ENCODE measurements around the gene PRKAG2. TPM values are rescaled to one million over a fixed set of nuclear protein-coding genes. Genes with fewer than 3 reads are reported as not detected.

PRKAG2 gene
- total RNA-seq, 4 donors from 2014 or later, result 38.8 to 94.4 (median 73.2) TPM

GRCh38 chr7:151611041-151611440 is 265.9 kb downstream of the PRKAG2 start:
- TF ChIP-seq POLR2A (IDR thresholded peaks at IDR 0.05) (no peak), CTCF (IDR thresholded peaks at IDR 0.05) (no peak)

GRCh38 chr7:151608031-151608551 is 268.8 kb downstream of the PRKAG2 start:
- Histone ChIP-seq H3K27ac (peak overlapping the region in 3 of 4 donors; percentile 64 to 89 (median 83)), H3K9me3 (no peaks in the 10 kb centered on the region), H3K4me1 (peaks cover 0 to 8% (median 0%) of the 10 kb centered on the region in 4 donors), H3K4me3 (no peak overlapping the region), H3K36me3 (peaks cover 0 to 22% (median 0%) of the 10 kb centered on the region in 3 donors), H3K27me3 (no peaks in the 10 kb centered on the region)
- TF ChIP-seq POLR2A (IDR thresholded peaks at IDR 0.05) (peak in 1 of 2 donors; percentile 38), CTCF (IDR thresholded peaks at IDR 0.05) (peak in 2 of 6 experiments; percentile 13 to 14)
- DNase-seq, result peak in 2 of 3 donors; percentile 81

More at GRCh38 chr7:151611041-151611440, 265.9 kb downstream of the PRKAG2 start:
- no peak overlapping the region for H3K4me3 ChIP-seq
- peaks cover 0 to 9% (median 0%) of the 10 kb centered on the region in 3 donors for H3K36me3 ChIP-seq
- peaks cover 0 to 13% (median 0%) of the 10 kb centered on the region in 4 donors for H3K4me1 ChIP-seq
- H3K27ac ChIP-seq, result no peak overlapping the region
- H3K27me3 ChIP-seq, result no peaks in the 10 kb centered on the region
- H3K9me3 ChIP-seq, result no peaks in the 10 kb centered on the region
- DNase-seq, result no peak

GRCh38 chr7:151607464-151607867 is 269.4 kb downstream of the PRKAG2 start:
- Histone ChIP-seq H3K4me3 (no peak overlapping the region), H3K4me1 (peaks cover 0 to 8% (median 0%) of the 10 kb centered on the region in 4 donors), H3K27me3 (no peaks in the 10 kb centered on the region), H3K27ac (peak overlapping the region in 3 of 4 donors; percentile 64 to 89 (median 83)), H3K36me3 (peaks cover 0 to 22% (median 0%) of the 10 kb centered on the region in 3 donors), H3K9me3 (no peaks in the 10 kb centered on the region)
- DNase-seq, result no peak
- TF ChIP-seq POLR2A (IDR thresholded peaks at IDR 0.05) (no peak), CTCF (IDR thresholded peaks at IDR 0.05) (no peak)

- TF ChIP-seq CTCF (IDR thresholded peaks at IDR 0.05) (no peak), POLR2A (IDR thresholded peaks at IDR 0.05) (no peak)
- DNase-seq, result no peak
- Histone ChIP-seq H3K4me3 (no peak overlapping the region), H3K27ac (no peak overlapping the region), H3K9me3 (no peaks in the 10 kb centered on the region), H3K27me3 (no peaks in the 10 kb centered on the region), H3K4me1 (peaks cover 0 to 12% (median 0%) of the 10 kb centered on the region in 4 donors), H3K36me3 (peaks cover 0 to 13% (median 0%) of the 10 kb centered on the region in 3 donors)
Measured at GRCh38 chr7:151603951-151604350, 273.0 kb downstream of the PRKAG2 start.

- Histone ChIP-seq H3K27me3 (no peaks in the 10 kb centered on the region), H3K4me3 (no peak overlapping the region), H3K36me3 (peaks cover 0 to 13% (median 0%) of the 10 kb centered on the region in 3 donors), H3K9me3 (no peaks in the 10 kb centered on the region), H3K27ac (no peak overlapping the region), H3K4me1 (peaks cover 0 to 4% (median 0%) of the 10 kb centered on the region in 4 donors)
- DNase-seq, result no peak
- TF ChIP-seq POLR2A (IDR thresholded peaks at IDR 0.05), result no peak
- TF ChIP-seq CTCF (IDR thresholded peaks at IDR 0.05), result no peak
Measured at GRCh38 chr7:151601521-151602305, 275.2 kb downstream of the PRKAG2 start.

Measured in Peyer's patch (tissue), 4 donors.